ENCODE measurements around the gene SLC9A2. TPM values are rescaled to one million over a fixed set of nuclear protein-coding genes. Genes with fewer than 3 reads are reported as not detected.

The SLC9A2 gene
- total and polyA plus RNA-seq, 2 of the 13 experiments (the other 11 are each of a cell fraction or from before 2014, with no cell fraction given), result 0.02 TPM; not detected in 1

GRCh38 chr2:102677244-102678215 lies 58.2 kb downstream of the SLC9A2 start:
- FAIRE-seq, result no peak
- TF ChIP-seq SNAI1 (CRISPR knock-in tag; IDR thresholded peaks at IDR 0.05; ENCODE audit: borderline replicate concordance), result no peak
- no peak for TF ChIP-seq NR2F6 (IDR thresholded peaks at IDR 0.05)
- no peak for TF ChIP-seq NR2F6 (CRISPR knock-in tag; IDR thresholded peaks at IDR 0.05)
- TF ChIP-seq ZNF136 (CRISPR knock-in tag; IDR thresholded peaks at IDR 0.05; ENCODE audit: low read depth), result no peak
- no peak for TF ChIP-seq MXD3 (CRISPR knock-in tag; IDR thresholded peaks at IDR 0.05)
- TF ChIP-seq STAG1 (CRISPR knock-in tag; IDR thresholded peaks at IDR 0.05), result no peak
- TF ChIP-seq, protein P1, sequence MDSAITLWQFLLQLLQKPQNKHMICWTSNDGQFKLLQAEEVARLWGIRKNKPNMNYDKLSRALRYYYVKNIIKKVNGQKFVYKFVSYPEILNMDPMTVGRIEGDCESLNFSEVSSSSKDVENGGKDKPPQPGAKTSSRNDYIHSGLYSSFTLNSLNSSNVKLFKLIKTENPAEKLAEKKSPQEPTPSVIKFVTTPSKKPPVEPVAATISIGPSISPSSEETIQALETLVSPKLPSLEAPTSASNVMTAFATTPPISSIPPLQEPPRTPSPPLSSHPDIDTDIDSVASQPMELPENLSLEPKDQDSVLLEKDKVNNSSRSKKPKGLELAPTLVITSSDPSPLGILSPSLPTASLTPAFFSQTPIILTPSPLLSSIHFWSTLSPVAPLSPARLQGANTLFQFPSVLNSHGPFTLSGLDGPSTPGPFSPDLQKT (CRISPR knock-in tag; IDR thresholded peaks at IDR 0.05; ENCODE audit: borderline replicate concordance), result no peak
- no peak for TF ChIP-seq SKI (IDR thresholded peaks at IDR 0.05; ENCODE audit: partially characterized antibody)
- no peak for TF ChIP-seq SMARCC2 (IDR thresholded peaks at IDR 0.05)
- no peak for TF ChIP-seq ZNF431 (CRISPR knock-in tag; IDR thresholded peaks at IDR 0.05; ENCODE audit: borderline replicate concordance, low read depth)
- TF ChIP-seq TCF7 (IDR thresholded peaks at IDR 0.05; ENCODE audit: low read depth), result no peak
- TF ChIP-seq ZNF205 (CRISPR knock-in tag; IDR thresholded peaks at IDR 0.05), result no peak
- no peak for TF ChIP-seq ZXDC (CRISPR knock-in tag; IDR thresholded peaks at IDR 0.05)
- TF ChIP-seq ZNF33B (CRISPR knock-in tag; IDR thresholded peaks at IDR 0.05), result no peak
- CTCF ChIA-PET (ENCODE audit: low intra/inter-chr PET ratio, low total read pairs), result no interaction called here
- no peaks in the 10 kb centered on the region for H3K79me2 ChIP-seq (ENCODE audit: insufficient read depth, low read length)
- H3K27me3 ChIP-seq (ENCODE audit: control insufficient read depth in 1 of 2, insufficient read depth in 2 of 2, low read length in 2 of 2), result no peaks in the 10 kb centered on the region; a peak in 1 of 5 replicates
- intact Hi-C loops (cut with micrococcal nuclease; ENCODE audit: unreplicated experiment) (no loop called here), in situ Hi-C loops (cut with HindIII; ENCODE audit: extremely low pct_ligation_motif_present, low pct_unique_long_range_greater_than_20kb) (no loop called here)
- no peaks in the 10 kb centered on the region for H3K4me1 ChIP-seq (ENCODE audit: insufficient read depth, low read length)
- H3K36me3 ChIP-seq (replicated peaks in 1 of 2; ENCODE audit: control insufficient read depth in 1 of 2, insufficient read depth in 2 of 2, low read length in 2 of 2), result no peaks in the 10 kb centered on the region
- ATAC-seq, result no peak
- 23% methylated on average over 4 of the region's 4 CpGs for WGBS (ENCODE audit: low lambda C conversion rate)
- no peak overlapping the region for H3K4me2 ChIP-seq (ENCODE audit: low read depth, low read length)
- no peaks in the 10 kb centered on the region for H4K20me1 ChIP-seq (ENCODE audit: insufficient read depth, low read length)
- H3K9ac ChIP-seq (ENCODE audit: insufficient read depth, low read depth, low read length), result no peak overlapping the region
- POLR2A ChIA-PET, result no interaction called here
- DNase-seq (ENCODE audit: low spot score), result no peak
- no peaks in the 10 kb centered on the region for H3K9me3 ChIP-seq (ENCODE audit: low read length)
- no TSS peak for BruUV-seq (replicated peaks)
- no peak overlapping the region for H3K4me3 ChIP-seq (replicated peaks in 1 of 3; ENCODE audit: insufficient read depth in 1 of 3, low read depth in 2 of 3, low read length in 3 of 3)
- no peak overlapping the region for H2AFZ ChIP-seq (ENCODE audit: low read length)
- no peak overlapping the region for H3K27ac ChIP-seq (ENCODE audit: extremely low read length, insufficient read depth, low read length)

Measured in HepG2 (cell line).